HK-2 (cell line): ENCODE results near the gene BLVRB.
A peak's percentile ranks its signal among the peaks of the same experiment; 100 is the strongest.
"Not testable (repeated sequence)": the region's sequence is repeated elsewhere in the genome, so short reads cannot be mapped to it uniquely, and the experiment has no call there.

Experiments
- DNase-seq: peaks from one replicate; pipeline ENCODE4 v3.0.0-alpha.2; 2018; ENCODE audit not compliant: unreplicated experiment

The BLVRB gene

DNA sequence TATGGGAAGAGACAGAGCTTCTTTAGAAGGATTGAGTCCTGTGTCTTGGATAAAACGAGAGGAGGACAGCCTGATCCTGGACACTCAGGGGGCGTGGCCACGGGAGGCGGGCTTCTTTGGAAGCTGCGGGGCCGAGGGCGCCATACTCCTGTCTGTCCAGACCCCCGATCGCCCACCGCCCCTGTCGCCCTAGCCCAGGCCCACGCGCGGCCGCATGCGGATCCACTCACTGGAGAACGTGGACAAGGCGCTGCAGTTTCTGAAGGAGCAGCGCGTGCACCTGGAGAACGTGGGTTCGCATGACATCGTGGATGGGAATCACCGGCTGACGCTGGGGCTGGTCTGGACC, 24.3 kb upstream of the BLVRB start:
- DNase-seq, result no peak

DNA sequence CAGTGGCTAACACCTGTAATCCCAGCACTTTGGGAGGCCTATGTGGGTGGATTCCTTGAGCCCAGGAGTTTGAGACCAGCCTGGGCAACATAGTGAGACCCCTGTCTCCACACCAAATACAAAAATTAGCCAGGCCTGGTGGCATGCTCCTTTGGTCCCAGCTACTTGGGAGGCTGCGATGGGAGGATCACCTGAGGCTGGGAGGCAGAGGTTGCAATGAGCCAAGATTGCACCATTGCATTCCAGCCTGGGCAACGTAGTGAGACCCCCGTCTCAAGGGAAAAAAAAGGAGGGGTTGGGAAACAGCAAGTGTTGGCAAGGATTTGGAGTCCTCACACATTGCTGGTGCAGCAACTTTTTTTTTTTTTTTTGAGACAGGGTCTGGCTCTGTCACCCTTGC, 20.5 kb upstream of the BLVRB start:
- DNase-seq, result no peak

DNA sequence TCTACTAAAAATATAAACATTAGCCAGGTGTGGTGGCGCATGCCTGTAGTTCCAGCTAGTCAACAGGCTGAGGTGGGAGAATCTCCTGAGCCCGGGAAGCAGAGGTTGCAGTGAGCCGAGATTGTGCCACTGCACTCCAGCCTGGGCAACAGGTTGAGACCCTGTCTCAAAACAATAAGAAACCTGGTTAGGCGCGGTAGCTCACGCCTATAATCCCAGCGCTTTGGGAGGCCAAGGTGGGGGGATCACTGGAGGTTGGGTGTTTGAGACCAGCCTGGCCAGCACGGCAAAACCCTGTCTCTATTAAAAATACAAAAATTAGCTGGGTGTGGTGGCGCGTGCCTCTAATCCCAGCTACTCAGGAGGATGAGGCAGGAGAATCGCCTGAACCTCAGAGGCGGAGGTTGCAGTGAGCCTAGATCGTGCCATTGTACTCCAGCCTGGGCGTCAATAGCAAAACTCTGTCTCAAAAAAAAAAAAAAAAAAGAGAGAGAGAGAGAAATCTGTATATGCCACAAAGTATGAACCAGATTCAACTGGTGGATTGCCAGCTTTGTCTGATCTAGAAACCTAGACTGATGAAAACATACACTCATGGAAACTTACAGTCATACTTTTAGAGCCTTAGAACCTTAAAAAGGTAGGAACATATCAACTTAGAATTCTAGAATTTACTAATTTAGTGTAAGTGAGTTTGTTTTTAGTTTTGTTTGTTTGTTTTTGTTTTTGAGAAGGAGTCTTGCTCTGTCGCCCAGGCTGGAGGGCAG, 10.5 kb upstream of the BLVRB start:
- not testable (repeated sequence) for DNase-seq

DNA sequence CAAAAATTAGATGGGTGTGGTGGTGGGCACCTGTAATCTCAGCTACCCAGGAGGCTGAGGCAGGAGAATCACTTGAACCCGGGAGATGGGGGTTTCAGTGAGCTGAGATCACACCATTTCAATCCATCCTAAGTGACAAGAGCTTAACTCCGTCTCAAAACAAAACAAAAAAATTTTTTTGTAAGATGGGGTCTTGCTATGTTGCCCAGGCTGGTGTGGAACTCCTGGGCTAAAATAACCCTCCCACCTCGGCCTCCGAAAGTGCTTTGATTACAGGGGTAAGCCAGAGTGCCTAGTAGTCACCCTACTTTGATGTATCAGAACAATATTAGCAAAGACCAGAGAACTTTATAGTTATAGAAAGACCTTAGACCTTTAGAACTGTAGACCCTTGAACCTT, 9.2 kb upstream of the BLVRB start:
- no peak for DNase-seq

DNA sequence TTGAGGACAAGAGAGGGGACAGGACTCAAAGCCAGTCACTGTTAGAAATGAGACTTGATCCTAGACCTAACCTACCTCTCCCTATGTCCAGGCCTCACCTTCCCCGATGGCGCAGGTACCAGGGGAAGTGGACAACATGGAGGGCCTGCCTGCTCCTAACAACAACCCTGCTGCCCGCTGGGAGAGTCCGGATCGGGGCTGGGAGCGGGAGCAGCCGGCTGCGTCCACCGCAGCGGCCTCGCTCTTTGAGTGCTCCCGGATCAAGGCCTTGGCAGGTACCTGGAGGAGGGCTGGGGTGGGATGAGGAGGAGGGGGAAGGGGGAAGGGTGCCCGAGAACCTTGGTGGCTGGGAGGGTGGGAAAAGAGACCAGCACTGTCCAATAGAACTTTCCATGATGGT, 7.0 kb upstream of the BLVRB start:
- no peak for DNase-seq

DNA sequence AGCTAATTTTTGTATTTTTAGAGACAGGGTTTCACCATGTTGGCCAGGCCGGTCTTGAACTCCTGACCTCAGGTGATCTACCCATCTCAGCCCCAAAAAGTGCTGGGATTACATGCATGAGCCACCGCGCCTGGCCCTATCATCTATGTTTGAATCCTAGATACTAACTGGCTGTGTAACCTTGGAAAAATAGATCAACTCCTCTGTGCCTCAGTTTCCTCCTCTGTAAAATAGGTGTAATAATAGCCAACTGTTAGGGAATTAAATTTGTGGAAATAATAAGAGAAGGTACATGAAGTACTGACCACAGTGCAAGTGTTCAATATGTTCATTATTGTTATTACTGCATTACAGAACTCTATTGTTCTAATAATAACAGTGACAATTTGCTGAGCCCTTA, 5.6 kb upstream of the BLVRB start:
- DNase-seq, result no peak

DNA sequence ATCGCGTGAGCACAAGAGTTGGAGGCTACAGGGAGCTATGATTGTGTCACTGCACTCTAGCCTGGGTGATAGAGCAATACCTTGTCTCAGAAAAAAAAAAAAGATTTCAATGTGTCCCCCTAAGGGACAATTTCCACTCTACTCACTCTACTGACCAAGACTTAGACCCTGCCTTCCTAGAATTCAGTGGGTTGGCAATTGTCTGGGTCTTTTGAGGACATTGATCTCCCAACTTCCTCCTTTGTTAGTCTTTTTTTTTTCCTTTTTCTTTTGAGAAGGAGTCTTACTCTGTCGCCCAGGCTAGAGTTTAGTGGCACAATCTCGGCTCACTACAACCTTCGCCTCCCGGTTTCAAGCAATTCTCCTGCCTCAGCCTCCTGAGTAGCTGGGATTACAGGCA, 3.5 kb upstream of the BLVRB start:
- DNase-seq, result no peak

DNA sequence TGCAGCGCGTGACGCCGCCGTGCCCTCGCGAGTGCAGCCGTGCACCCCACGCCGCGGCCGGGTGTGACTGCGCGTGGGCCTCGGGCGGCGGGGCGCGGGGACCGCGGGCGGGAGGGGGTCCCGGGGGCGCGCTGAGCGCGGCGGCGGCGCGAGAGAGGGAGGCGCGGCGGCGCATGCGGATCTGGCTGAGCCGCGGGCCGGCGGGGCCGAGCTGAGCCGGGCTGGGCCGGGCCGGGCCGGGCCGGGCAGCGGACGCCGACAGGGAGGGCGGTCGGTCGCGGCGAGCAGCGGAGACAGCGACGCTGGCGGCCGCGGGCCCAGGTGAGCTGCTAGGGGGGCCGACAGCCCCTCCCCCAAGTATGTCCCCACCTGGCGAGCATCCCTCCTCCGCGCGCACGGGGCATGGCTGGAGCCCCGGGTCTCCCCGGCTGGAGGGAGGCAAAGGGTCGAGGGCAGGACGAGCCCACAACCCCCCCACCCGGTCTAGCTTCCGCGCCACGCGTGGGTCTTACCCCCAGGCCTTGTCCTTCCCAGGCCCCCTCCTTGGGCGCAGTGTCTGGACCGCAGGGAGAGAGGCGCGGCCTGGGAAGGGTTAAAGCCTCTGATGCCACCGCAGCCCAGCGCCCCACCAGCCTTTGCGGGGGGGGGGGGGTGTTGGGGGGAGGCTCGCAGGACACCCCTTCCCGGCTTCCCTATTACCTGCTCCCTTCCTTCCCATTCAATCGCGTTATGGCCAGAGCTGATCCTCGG, 1.6 kb upstream of the BLVRB start, which contains the start of gene SPTBN4:
TSS of gene SPTBN4 (plus strand) at position 17 of the 750 bp plus-strand sequence. CDS start 5,621 bp downstream, outside the sequence.
- DNase-seq, result no peak

DNA sequence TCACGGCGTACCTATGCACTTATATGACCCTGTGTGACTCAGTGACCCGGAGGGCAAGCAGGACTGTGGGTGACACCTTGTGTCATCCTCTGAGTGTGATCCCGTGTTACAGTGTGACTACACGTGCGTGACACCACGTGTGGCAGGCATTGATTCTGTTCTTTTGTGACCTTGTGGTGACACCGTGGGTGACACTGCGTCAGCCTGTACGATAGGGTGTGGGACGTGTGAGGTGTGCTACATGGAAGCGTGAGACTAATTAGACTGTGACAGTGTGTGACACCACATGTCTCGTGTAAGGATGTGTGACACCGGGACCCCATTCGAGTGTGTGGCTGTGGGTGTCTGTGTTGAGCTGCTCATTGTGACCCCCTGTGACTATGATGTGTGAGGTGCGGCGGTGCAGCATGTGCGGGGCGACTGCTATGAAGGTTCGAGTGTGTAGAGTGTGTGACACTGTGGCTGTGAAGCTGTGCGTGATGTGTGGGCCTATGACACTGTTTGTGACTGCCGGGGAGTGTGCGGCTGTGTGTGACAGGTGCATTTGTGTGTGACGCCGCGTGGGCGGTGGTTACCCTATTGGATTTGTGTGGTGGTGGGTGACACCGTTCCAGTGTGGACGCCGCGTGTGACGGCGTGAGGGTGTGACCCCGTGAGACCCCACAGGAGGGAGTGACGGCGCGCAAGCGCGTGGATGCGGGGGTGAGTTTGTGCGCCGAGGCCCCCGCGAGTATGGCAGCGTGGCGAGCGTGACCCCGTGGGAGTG, 857 bp upstream of the BLVRB start:
- no peak for DNase-seq

DNA sequence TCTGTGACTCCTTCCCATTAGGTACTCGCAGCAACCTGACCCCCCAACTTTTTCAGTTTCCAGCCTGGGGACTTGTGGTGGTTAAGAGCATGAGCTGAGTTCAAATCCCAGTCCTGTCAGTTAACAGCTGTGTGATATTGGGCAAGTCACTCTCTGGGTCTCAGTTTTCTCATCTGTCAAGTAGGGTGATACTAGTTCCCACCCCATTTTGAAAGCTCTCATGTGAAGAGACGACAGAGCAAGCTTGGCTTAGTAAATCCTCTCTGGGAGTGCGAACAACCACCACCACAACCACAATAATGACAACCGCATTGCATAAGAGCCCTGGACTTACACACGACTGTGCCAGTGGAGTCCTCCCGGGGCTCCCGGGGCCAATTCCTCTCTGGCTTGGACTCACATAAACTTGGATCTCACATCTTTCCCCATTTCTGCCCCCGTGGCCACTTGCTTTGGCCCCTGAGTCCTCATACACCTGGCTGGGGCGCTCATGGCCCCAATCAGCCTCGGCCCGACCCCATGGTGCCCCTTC, 454 bp downstream of the BLVRB start:
- DNase-seq, result no peak

DNA sequence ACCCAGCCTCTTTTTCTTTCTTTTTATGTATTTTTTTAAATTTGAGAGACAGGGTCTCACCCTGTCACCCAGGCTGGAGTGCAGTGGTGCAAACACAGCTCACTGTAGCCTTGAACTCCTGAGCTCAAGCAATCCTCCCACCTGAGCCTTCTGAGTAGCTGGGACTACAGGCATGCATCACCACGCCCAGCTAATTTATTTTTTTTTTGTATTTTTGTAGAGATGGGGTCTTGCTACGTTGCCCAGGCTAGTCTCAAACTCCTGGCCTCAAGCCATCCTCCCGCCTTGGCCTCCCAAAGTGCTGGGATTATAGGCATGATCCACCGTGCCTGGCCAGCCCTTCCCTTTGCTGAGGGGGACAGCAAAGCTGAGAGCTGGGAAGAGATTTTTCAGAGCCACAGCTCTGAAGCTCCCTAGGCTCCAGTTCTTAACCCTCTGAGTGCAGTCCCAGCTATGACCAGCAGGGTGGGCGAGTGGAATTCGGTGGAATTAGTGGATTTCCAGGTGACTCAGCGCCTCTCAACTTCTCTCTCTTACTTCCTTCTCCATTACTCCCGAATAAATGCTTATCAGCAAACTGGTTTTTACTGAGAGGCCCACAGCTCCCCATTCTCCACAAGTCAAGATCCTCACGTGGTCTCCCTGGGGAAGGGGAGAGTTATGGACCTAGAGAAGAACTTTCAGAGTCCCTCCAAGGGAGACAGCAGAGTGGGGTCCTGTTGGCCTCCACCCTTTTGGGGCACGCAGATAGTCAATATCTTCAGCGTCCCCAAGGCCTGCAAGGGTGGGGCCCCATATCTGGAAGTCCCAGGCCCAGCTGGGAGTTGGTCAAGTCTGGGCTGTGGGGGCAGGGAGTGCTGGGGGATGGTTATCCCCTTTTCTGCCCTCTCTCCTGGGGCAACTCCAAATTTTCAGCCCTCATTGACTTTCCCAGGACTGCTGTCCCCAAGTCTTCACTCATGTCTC, 1.2 kb downstream of the BLVRB start:
- peak; percentile 89 for DNase-seq

DNA sequence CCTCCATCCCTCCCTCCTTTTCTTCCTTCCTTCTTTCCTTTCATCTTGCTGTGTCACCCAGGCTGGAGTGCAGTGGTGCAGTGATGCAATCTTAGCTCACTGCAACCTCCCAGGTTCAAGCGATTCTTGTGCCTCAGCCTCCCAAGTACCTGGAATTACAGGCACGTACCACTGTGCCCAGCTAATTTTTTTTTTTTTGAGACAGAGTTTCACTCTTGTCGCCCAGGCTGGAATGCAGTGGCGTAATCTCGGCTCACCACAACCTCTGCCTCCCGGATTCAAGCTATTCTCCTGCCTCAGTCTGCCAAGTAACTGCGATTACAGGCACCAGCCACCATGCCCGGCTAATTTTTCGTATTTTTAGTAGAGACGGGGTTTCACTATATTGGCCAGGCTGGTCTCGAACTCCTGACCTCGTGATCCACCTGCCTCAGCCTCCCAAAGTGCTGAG, 1.9 kb downstream of the BLVRB start:
- DNase-seq, result peak; percentile 41

DNA sequence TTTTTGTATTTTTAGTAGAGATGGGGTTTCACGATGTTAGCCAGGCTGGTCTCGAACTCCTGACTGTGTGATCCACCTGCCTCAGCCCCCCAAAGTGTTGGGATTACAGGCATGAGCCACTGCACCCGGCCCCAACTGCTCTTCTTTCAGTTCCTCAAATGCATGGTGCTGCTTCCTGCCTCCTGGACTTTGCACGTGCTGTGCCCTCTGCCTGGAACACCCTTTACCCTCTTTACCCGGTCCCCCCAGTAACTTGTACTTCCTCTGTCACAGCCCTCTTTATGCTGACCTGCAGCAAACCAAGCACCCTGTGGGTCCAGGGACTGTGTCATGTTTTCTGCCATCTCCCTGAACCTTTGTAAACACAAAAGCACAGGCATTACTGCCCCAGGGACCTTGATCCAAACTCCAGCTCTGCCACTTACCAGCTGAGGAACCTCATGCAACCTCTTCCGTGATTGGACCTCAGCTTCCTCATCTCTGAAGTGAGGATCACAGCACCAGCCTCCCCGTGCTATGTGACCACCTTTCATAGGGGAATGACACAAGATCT, 3.8 kb downstream of the BLVRB start:
- DNase-seq, result no peak

DNA sequence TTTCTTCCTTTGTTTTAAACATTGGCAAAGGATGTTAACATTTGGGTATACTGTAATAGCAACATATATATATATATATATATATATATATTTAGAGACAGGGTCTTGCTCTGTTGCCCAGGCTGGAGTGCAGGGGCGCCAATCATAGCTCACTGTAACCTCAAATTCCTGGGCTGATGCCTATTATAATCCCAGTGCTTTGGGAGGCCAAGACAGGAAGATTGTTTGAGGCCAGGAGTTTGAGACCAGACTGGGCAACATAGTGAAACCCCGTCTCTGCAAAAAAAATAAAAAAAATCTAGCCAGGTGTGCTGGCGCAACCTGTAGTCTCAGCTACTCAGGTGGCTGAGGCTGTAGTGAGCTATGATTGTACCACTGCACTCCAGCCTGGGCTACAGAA, 5.4 kb downstream of the BLVRB start:
- DNase-seq, result no peak

DNA sequence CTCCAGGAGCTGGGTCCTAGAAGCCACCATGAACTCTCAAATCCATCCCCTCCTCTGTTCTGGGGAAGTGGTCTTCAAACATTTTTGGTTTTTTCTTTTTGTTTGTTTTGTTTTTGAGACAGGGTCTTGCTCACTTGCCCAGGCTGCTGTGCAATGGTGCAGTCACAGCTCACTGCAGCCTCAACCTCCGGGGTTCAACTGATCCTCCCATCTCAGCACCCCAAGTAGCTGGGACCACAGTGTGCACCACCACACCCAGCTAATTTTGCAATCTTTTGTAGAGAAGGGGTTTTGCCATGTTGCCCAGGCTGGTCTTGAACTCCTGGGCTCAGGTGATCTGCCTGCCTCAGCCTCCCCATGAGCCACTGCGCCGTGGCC, 7.0 kb downstream of the BLVRB start:
- DNase-seq, result no peak

DNA sequence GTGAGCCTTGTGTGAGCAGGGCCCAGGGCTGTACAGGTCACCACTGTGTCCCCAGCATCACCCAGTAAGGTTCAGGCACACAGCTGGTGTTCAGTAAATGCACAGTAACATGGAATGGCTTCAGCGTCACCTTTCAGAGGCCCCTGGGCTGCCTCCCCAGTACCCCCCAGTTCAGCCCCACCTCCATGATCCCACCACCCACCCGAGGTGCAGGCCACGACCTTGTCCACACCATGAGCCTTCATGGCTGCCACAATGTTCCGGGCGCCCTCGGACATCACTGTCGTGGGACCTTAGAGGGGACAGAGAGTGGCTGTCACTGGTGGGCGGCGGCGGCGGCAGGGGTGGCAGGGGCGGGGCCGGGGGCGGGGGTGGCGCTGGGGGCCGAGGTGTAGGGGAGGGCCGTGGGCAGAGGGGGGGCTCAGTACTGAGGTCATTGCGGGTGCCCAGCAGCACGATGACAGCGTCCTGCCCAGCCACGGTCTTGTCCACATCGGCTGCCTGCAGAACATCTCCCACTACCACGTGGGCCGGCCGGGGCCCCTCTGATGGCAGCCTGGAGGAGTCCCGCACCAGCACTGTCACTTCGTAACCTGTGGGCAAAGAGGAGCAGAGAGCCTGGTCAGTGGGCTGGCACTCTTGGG, 7.5 kb downstream of the BLVRB start:
- no peak for DNase-seq

DNA sequence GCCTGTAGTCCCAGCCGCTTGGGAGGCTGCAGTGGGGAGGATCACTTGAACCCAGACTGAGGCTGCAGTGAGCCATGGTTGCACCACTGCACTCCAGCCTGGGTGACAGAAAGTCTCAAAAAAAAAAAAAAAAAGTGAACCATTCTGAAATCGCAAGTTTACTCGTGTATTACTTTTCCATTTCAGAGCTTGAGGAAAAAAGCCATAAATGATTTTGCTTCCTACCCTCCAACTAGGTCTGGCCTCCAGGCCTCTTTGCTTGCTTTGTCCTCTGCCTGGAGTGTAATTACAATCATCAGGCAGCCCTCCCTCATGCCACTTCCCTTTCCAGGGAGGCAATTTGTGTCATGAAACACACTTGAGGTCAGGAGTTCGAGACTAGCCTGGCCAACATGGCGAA, 8.5 kb downstream of the BLVRB start:
- DNase-seq, result no peak

DNA sequence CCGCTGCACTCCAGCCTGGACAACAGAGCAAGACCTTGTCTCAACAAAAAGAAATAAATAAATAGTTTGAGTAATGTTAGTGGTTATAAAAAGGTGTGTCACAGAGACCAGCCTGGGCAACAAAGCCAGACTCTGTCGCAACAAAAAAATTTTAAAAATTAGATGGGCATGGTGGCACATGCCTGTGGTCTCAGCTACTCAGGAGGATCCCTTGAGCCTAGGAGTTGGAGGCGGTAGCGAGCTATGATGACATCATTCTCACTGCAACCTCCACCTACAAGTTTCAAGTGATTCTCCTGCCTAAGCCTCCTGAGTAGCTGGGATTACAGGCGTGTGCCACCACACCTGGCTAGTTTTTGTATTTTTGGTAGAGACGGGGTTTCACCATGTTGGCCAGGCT, 11.6 kb downstream of the BLVRB start:
- not testable (repeated sequence) for DNase-seq

DNA sequence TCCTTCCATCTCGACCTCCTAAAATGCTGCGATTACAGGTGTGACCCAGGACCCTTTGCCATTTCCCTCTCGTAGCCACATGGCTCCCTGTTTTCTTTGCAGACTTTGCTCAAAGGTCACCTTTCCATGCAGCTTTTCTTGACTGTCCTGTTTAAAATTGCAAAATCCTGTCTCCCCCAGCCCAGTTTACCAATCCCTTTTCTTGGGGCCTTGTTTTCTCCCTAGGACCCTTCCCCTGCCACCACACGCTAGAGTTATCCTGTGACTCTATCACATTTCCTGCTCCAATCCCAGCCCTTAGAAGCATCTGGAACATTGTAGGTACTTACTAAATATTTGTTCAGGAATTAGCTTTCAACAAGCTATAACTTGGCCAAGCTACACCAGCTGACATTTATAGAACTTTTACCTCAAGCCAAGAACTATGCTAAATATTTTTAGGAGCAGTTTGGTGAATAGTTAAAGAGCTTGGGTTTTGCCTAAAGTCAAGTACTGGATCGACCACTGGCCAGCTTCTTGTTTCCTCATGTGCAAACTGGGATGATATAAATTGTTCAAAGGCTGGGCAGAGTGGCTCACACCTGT, 12.3 kb downstream of the BLVRB start:
- no peak for DNase-seq

DNA sequence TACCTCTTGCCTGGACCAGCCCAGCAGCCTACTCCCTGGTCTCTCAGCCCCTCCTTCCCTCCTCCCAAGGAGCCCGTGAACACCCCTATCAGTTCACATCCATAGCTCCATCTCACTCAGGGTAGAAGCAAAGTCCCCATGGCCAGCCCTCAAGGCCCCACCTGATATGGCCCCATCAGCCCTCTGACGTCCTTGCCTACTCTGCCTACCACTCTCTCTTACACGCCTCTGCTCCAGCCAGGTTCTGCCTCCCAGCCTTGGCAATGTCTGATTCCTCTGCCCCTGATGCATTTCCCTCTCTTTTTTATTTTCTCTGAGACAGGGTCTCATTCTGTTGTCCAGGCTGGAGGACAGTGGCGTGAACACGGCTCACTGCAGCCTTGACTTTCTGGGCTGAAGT, 13.5 kb downstream of the BLVRB start:
- DNase-seq, result no peak
